Muscle layer of duodenum (tissue), 2 donors: ENCODE measurements around the gene ROPN1L.

ENCODE experiments used
- H3K27ac ChIP-seq: one replicate; pipeline ENCODE4 v1.7.0; 2013; ENCODE audit warnings: mild to moderate bottlenecking, low read length
- H3K27me3 ChIP-seq: one replicate; pipeline ENCODE4 v1.7.0; 2013; ENCODE audit warnings: low read depth, mild to moderate bottlenecking, control low read depth, low read length
- H3K36me3 ChIP-seq, 2 donors: one replicate each; pipeline ENCODE4 v1.7.0; 2013; ENCODE audit warnings: low read length in 2 of 2, control low read depth in 1 of 2, mild to moderate bottlenecking in 1 of 2; ENCODE audit not compliant: insufficient read depth in 2 of 2, control insufficient read depth in 1 of 2
- H3K4me1 ChIP-seq, 2 donors: one replicate each; pipeline ENCODE4 v1.7.0; 2013; ENCODE audit warnings: low read length in 2 of 2, mild to moderate bottlenecking in 2 of 2, control low read depth in 1 of 2, moderate library complexity in 1 of 2; ENCODE audit not compliant: insufficient read depth in 2 of 2, control insufficient read depth in 1 of 2
- H3K4me3 ChIP-seq, 2 donors: one replicate each; pipeline ENCODE4 v1.7.0; 2013; ENCODE audit warnings: low read length in 2 of 2, low read depth in 1 of 2, mild to moderate bottlenecking in 1 of 2
- H3K9me3 ChIP-seq, 2 donors: one replicate each; pipeline ENCODE4 v1.7.0; 2013; ENCODE audit warnings: low read length in 2 of 2, control low read depth in 1 of 2, mild to moderate bottlenecking in 1 of 2; ENCODE audit not compliant: control insufficient read depth in 1 of 2
- donor health status: healthy.

Gene ROPN1L

DNA sequence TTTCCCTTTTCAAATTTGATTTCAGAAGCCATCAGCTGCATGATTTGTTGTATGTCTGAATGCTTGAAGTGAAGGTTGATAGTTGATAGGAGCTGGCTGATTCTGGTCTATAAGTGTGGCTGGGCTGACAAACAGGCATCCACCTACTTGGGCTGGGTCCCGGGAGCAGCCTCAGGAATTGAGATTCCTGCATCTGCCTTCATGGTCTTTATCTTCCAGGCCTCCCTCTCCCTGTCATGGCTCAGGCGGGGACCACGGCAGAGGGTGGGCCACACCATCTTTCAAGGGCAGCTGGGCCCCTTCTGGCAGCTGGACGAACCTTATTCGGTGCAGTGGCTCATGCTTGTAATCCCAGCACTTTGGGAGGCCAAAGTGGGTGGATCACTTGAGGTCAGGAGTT, 55.9 kb downstream of the ROPN1L start:
- no peaks in the 10 kb centered on the region for H3K4me1 ChIP-seq
- H3K4me3 ChIP-seq = no peak overlapping the region
- no peak overlapping the region for H3K27ac ChIP-seq
- H3K36me3 ChIP-seq = no peaks in the 10 kb centered on the region
- peaks cover 0 to 4% of the 10 kb centered on the region in 2 donors for H3K9me3 ChIP-seq
- no peaks in the 10 kb centered on the region for H3K27me3 ChIP-seq

DNA sequence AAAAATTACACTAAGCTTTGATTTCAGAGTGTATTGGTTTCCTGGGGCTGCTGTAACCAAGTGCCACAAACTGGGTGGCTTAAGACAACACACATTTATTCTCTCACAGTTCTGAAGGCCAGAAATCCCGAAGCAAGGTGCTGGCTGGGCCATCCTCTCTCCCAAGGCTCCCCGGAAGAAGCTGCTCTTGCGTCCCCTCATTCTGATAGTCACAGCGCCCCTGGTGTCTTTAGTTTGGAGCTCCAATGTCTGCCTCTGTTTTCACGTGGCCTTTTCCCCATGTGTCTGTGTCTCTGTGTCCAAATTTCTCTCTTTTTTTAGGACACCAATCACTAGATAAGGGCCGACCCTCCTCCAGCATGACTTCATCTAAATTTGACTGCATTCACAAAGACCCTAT, 56.7 kb downstream of the ROPN1L start:
- H3K27ac ChIP-seq = no peak overlapping the region
- H3K9me3 ChIP-seq = peaks cover 0 to 4% of the 10 kb centered on the region in 2 donors
- no peaks in the 10 kb centered on the region for H3K4me1 ChIP-seq
- H3K36me3 ChIP-seq = no peaks in the 10 kb centered on the region
- H3K27me3 ChIP-seq = no peaks in the 10 kb centered on the region
- no peak overlapping the region for H3K4me3 ChIP-seq

DNA sequence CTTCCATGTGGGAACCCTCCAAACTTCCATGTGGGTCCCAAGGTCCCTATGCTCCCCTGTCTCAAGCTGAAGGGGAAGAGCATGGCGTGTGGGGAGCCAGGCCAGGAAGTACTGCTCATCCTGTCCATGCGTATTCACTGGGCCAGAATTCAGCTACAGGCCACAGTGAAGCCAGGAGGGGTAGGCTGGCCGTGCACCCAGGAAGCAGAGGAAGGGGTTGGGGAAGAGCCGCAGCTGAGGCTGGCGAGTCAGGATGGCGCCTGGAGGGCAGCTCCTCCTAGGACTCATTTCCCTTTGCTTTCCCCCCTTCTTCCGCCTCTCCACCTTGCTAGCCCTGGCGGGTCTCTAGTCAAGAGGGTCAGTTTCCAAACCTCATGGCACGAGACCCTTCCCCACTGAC, 57.4 kb downstream of the ROPN1L start:
- Histone ChIP-seq H3K36me3 (no peaks in the 10 kb centered on the region), H3K4me1 (no peaks in the 10 kb centered on the region), H3K9me3 (peaks cover 0 to 4% of the 10 kb centered on the region in 2 donors), H3K27ac (no peak overlapping the region), H3K27me3 (no peaks in the 10 kb centered on the region), H3K4me3 (no peak overlapping the region)

DNA sequence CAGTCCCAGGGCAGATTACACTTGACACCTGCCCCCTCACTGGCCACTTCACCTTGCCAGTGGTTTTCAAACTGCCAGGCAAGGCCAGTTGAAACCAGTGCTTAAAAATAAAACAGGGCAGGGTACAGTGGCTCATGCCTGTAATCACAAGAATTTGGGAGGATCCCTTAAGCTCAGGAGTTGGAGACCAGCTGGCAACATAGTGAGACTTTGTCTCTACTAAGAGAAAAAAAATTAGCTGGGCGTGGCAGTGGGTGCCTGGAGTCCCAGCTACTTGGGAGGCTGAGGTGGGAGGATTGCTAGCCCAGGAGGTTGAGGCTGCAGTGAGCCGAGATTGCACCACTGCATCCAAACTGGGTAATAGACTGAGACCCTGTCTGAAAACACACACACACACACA, 58.1 kb downstream of the ROPN1L start:
- Histone ChIP-seq H3K36me3 (no peaks in the 10 kb centered on the region), H3K27me3 (no peaks in the 10 kb centered on the region), H3K4me3 (no peak overlapping the region), H3K4me1 (no peaks in the 10 kb centered on the region), H3K9me3 (peaks cover 0 to 1% of the 10 kb centered on the region in 2 donors), H3K27ac (no peak overlapping the region)

DNA sequence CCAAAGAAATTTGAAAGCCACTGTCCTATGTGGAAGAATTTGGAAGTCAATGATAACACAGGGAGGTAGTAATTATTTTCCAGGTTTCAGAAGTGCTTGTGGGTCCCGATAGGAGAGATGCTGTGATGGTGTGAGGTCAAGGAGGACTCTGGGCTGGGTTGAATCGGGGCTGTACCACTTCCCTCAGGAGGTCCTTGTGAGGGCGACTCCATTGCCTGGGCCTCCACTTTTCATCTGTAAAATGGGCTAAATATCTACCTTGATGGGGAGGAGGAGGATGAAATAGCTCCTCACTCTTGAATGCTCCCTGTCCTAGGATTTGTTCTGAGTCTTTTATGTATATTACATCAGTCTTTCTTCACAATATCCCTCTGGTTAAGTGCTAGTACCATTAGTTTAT, 59.0 kb downstream of the ROPN1L start:
- Histone ChIP-seq H3K4me1 (no peaks in the 10 kb centered on the region), H3K9me3 (no peaks in the 10 kb centered on the region), H3K4me3 (no peak overlapping the region), H3K27me3 (no peaks in the 10 kb centered on the region), H3K36me3 (no peaks in the 10 kb centered on the region), H3K27ac (no peak overlapping the region)

DNA sequence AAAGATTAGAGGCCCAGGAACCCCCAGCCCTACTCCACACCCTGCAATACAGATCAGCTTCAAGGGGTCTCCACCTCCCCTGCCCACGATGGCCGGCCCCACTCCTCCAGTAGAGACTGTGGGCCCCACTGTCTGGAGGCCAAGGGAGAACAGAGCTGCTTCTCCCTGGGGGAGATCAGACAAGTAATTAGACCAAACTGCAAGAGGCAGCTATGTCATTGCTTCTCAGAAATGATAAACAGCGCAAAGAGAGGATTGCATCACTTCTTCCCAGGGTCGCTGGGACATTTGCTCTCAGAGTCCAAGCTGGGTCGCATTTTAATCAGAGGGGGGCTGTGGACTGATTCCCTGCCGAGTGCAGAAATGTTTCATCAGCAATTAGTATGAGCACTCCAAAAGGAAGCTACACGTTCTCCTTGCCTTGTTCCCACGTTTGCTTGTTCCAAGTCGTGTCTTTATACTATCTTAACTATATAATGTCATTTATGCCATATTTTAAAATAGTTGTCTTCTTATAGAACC, 59.9 kb downstream of the ROPN1L start:
- Histone ChIP-seq H3K27ac (no peak overlapping the region), H3K27me3 (no peaks in the 10 kb centered on the region), H3K9me3 (no peaks in the 10 kb centered on the region), H3K4me3 (no peak overlapping the region), H3K36me3 (no peaks in the 10 kb centered on the region), H3K4me1 (no peaks in the 10 kb centered on the region)

DNA sequence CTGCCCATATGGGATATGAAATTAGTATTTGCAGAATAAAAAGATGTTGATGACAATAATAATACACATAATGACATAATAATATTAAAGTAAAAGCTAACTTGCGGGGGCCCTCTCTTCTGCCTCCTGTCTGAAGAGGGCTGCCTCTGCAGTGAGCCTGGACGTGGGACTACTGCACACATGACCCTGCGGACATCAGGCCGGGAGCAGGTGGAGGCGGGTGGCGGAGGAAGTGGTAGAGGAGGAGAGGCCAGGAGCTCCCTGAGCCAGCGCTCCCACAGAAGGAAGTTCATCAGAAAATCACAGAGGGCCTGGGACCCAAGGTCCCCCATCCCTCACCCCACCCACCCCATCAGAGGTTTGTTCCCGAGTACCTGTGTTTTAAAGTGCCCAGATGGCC, 60.5 kb downstream of the ROPN1L start:
- Histone ChIP-seq H3K27me3 (no peaks in the 10 kb centered on the region), H3K36me3 (no peaks in the 10 kb centered on the region), H3K9me3 (no peaks in the 10 kb centered on the region), H3K27ac (no peak overlapping the region), H3K4me3 (no peak overlapping the region), H3K4me1 (no peaks in the 10 kb centered on the region)

DNA sequence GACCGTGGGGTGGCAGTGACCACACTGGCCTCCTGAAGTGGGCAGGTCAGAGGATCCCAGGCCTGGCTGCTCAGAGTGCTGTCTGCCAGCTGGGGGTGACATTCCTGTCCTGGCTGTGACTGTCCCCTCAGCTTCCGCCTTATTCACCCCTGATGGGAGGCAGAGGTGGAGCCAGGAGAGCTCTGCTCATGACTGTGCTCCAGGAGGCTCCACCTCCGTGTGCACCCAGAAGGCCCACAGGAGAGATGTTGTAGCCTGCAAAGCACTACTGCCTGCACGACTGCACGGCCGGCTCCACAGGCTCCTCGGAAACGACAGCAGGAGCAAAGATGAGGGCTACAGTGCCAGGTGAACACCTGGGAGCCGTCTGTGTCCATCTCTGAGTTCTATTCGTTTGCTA, 60.9 kb downstream of the ROPN1L start:
- H3K36me3 ChIP-seq = no peaks in the 10 kb centered on the region
- H3K9me3 ChIP-seq = no peaks in the 10 kb centered on the region
- no peak overlapping the region for H3K27ac ChIP-seq
- no peaks in the 10 kb centered on the region for H3K27me3 ChIP-seq
- no peak overlapping the region for H3K4me3 ChIP-seq
- H3K4me1 ChIP-seq = no peaks in the 10 kb centered on the region

DNA sequence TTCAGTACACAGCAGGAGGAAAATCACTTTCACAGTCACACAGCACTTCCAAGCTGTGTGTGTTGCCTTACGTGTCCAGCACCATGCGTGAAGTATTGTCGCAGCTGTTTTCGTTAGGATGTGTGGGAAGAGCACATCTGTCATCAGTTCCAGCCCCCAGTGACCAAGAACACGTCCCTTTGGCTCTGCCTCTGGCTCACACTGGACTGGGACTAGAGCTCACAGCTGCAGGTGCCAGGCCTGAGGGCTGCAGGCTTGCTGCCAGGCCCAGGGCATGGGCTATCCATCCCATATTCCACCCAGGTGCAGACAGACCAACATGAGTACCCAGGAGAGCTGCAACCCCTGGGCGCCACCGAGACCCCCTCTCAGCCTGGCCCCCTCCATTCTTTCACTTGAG, 61.6 kb downstream of the ROPN1L start:
- Histone ChIP-seq H3K36me3 (no peaks in the 10 kb centered on the region), H3K4me1 (no peaks in the 10 kb centered on the region), H3K4me3 (no peak overlapping the region), H3K27me3 (no peaks in the 10 kb centered on the region), H3K27ac (no peak overlapping the region), H3K9me3 (no peaks in the 10 kb centered on the region)

DNA sequence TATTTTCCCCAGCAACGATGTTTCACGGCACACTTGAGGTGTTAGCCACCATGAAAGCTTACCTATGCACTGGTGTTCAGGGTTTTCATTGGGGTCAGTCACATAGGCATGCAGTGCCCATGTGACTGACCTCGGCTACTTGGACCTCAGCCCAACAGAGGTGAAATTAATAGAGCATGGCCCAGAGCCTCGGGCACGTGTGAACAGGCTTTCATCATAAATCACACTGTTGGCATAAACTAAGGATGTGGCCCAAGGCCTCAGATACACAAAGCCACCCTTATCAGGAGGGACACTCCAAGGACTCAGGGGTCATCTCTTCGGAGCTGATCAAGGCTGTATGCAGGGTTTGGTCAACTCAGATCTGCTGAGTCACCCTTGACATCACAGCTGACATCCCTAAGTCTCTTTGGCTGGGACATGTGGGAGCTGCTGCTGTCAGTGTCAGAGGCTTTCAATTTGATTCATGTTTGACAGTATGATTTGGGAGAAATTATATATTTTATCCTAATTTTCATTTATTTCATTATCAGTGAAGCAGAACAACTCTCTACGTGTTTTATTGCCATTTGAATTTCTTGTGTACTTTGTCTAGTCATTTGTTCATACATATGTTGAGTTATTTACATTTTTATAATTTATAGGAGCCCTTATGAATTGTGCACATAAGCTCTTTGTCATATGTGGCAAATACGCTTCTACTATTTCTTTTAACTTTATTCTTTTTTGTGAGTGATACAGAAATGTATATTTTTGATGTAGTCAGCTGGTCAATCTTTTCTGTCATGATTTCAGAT, 62.5 kb downstream of the ROPN1L start:
- Histone ChIP-seq H3K4me1 (no peaks in the 10 kb centered on the region), H3K27me3 (no peaks in the 10 kb centered on the region), H3K4me3 (no peak overlapping the region), H3K27ac (no peak overlapping the region), H3K36me3 (no peaks in the 10 kb centered on the region), H3K9me3 (no peaks in the 10 kb centered on the region)

DNA sequence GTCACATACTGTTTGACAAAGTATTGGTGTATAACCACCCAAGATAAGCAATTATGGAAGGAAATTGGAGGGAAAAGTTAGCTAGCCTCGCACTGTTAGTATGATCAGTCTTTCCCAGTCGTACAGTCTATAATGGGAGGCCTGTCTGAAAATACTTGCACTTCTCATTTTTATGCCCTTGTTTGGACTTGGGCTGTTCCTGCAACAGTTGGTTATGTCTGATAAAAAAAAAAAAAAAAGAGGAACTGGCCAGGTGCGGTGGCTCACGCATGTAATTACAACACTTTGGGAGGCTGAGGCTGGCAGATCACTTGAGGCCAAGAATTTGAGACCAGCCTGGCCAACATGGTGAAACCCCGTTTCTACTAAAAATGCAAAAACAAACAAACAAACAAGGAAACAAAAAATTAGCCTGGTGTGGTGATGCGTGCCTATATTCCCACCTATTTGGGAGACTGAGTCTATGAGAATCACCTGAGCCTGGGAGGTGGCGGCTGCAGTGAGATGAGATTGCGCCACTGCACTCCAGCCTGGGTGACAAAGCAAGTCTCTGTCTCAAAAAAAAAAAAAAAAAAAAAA, 63.9 kb downstream of the ROPN1L start:
- no peak overlapping the region for H3K4me3 ChIP-seq
- H3K27ac ChIP-seq = no peak overlapping the region
- no peaks in the 10 kb centered on the region for H3K9me3 ChIP-seq
- no peaks in the 10 kb centered on the region for H3K4me1 ChIP-seq
- H3K27me3 ChIP-seq = no peaks in the 10 kb centered on the region
- H3K36me3 ChIP-seq = no peaks in the 10 kb centered on the region

DNA sequence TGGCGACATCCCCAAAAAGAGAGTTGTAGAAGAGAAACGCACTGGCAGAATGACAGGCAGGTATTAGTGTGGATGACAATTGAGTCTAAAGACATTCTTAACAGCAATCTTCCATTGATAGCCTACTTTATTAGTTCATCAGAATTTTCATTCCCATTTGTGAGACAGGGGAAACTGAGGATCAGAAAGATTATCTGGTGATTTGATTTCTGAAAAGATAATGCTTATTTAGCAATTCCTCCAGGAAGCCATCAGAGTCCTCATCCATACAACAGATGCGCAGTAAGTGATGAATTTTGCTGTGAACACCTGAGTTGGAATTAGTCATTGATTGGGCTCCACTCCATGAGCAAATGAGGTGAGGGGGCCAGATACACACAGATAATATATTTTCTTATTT, 64.9 kb downstream of the ROPN1L start:
- H3K27ac ChIP-seq = no peak overlapping the region
- no peaks in the 10 kb centered on the region for H3K9me3 ChIP-seq
- no peaks in the 10 kb centered on the region for H3K4me1 ChIP-seq
- no peaks in the 10 kb centered on the region for H3K27me3 ChIP-seq
- H3K4me3 ChIP-seq = no peak overlapping the region
- no peaks in the 10 kb centered on the region for H3K36me3 ChIP-seq
